Thyroid gland (tissue), 4 donors: Measurements from ENCODE around the gene PCYOX1L.

ENCODE experiments used
- CTCF ChIP-seq, 6 experiments: fragments of 200-600 bp in 3 of 6; fragments of 450-650 bp in 3 of 6; sonication (generic) in 3 of 6; IDR thresholded peaks; one replicate each; pipeline ENCODE4 v1.5.1; 2016 to 2019; ENCODE audit warnings: antibody characterized with exemption in 6 of 6, mild to moderate bottlenecking in 2 of 6, inconsistent platforms in 1 of 6, moderate library complexity in 1 of 6
- POLR2A ChIP-seq, 2 donors: fragments of 450-650 bp; IDR thresholded peaks; one replicate each; pipeline ENCODE4 v1.6.1; 2017; ENCODE audit warnings: antibody characterized with exemption in 2 of 2, mild to moderate bottlenecking in 2 of 2, moderate library complexity in 1 of 2

DNA sequence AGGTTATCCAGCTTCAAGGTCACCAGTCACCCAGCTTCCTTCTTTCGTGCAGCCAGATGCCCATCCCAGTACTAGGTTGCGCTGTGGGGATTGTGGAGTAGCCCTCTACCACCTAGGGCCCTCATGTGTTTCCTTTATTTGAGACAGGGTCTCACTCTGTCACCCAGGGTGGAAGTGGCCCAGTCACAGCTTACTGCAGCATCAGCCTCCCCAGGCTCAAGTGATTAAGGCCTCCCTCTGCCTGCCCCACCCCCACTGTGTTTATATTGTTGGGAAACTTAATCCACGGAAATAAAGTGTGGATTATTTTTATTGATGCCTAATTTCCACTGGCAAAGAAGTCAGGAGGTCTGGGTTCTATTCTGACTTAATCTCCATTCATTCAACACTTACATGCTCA lies 17.0 kb downstream of the PCYOX1L start:
- no peak for TF ChIP-seq CTCF (IDR thresholded peaks at IDR 0.05)
- TF ChIP-seq POLR2A (IDR thresholded peaks at IDR 0.05) = no peak
